Transverse colon (tissue), 4 donors: ENCODE results near the gene RACGAP1.

Experiments used
- EP300 ChIP-seq: sonication (generic); formaldehyde crosslinking; IDR thresholded peaks from one replicate; pipeline ENCODE4 v1.6.1; 2017; ENCODE audit warnings: antibody characterized with exemption, low read depth
- POLR2A ChIP-seq: fragments of 450-650 bp; IDR thresholded peaks from one replicate; pipeline ENCODE4 v1.6.1; 2016; ENCODE audit warnings: antibody characterized with exemption, mild to moderate bottlenecking, moderate library complexity
- POLR2AphosphoS5 ChIP-seq, 3 donors: sonication (generic); formaldehyde crosslinking; IDR thresholded peaks; one replicate each; pipeline ENCODE4 v1.6.1; 2016; ENCODE audit warnings: antibody characterized with exemption in 3 of 3
- TF ChIP-seq, protein P1 (sequence below), 5 experiments: fragments of 200-600 bp in 3 of 5; fragments of 450-650 bp in 2 of 5; sonication (generic) in 3 of 5; IDR thresholded peaks; 1 replicate in 2 of 5; 2 replicates in 3 of 5; pipeline ENCODE4 v1.5.1; 2016 to 2017; ENCODE audit warnings: antibody characterized with exemption in 5 of 5, inconsistent platforms in 3 of 5, mild to moderate bottlenecking in 2 of 5, moderate library complexity in 1 of 5

DNA sequence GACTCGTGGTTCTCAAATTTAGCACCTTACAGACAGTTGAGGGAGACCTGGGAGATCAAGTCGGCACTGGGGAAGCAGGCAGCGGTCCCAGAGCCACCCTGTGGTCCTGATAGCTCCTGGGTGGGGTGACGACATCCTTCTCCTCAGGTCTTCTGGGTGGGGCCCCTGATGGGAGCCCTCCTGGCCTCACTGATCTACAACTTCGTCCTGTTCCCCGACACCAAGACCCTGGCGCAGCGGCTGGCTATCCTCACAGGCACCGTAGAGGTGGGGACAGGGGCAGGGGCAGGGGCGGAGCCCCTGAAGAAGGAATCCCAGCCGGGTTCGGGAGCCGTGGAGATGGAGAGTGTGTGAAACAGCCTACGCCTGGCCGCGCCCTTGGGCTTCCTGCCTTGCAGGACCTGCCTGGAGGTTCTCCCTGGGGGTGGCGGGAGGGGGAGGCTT is 50.0 kb downstream of the RACGAP1 start:
- TF ChIP-seq EP300 (no peak), POLR2AphosphoS5 (IDR thresholded peaks at IDR 0.05) (no peak), POLR2A (no peak)
- TF ChIP-seq, protein P1, sequence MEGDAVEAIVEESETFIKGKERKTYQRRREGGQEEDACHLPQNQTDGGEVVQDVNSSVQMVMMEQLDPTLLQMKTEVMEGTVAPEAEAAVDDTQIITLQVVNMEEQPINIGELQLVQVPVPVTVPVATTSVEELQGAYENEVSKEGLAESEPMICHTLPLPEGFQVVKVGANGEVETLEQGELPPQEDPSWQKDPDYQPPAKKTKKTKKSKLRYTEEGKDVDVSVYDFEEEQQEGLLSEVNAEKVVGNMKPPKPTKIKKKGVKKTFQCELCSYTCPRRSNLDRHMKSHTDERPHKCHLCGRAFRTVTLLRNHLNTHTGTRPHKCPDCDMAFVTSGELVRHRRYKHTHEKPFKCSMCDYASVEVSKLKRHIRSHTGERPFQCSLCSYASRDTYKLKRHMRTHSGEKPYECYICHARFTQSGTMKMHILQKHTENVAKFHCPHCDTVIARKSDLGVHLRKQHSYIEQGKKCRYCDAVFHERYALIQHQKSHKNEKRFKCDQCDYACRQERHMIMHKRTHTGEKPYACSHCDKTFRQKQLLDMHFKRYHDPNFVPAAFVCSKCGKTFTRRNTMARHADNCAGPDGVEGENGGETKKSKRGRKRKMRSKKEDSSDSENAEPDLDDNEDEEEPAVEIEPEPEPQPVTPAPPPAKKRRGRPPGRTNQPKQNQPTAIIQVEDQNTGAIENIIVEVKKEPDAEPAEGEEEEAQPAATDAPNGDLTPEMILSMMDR (IDR thresholded peaks at IDR 0.05), result no peak
